ENCODE measurements around the gene CLEC16A. TPM values are rescaled to one million over a fixed set of nuclear protein-coding genes. Genes with fewer than 3 reads are reported as not detected.
A peak's percentile ranks its signal among the peaks of the same experiment; 100 is the strongest.

CLEC16A gene
- total and polyA plus RNA-seq, 2 experiments from 2014 or later, result 9.9 to 24.1 TPM

- H2AFZ ChIP-seq, result no peak overlapping the region
- no peaks in the 10 kb centered on the region for H3K9me2 ChIP-seq (ENCODE audit: insufficient read depth)
- no peak overlapping the region for H3K27ac ChIP-seq (ENCODE audit: low read depth)
- no peaks in the 10 kb centered on the region for H3K79me2 ChIP-seq (replicated peaks; ENCODE audit: insufficient read depth)
- Mint-ChIP-seq H3K36me3 (ENCODE audit: low read depth) (no peaks in the 10 kb centered on the region), H3K9me3 (no peaks in the 10 kb centered on the region), H3K4me1 (peaks cover 11% of the 10 kb centered on the region), H3K27me3 (ENCODE audit: insufficient read depth, low read depth, poor library complexity) (peaks cover 2% of the 10 kb centered on the region), H3K4me3 (no peak overlapping the region), H3K27ac (peak overlapping the region; percentile 68; the same call in 1 of the 2 replicates)
- H3K4me1 ChIP-seq (ENCODE audit: insufficient read depth), result no peaks in the 10 kb centered on the region
- H4K20me1 ChIP-seq (replicated peaks; ENCODE audit: insufficient read depth), result no peaks in the 10 kb centered on the region
- 0 out of 2 replicates have a peak, but pooled peaks cover 5% of the 10 kb centered on the region for H3F3A ChIP-seq (replicated peaks; ENCODE audit: low read depth)
- H3K4me3 ChIP-seq, result no peak overlapping the region
- no peaks in the 10 kb centered on the region; the same call in 1 of the 2 replicates for H3K36me3 ChIP-seq (ENCODE audit: insufficient read depth)
- H3K4me2 ChIP-seq, result no peak overlapping the region
- TF ChIP-seq POLR2AphosphoS5 (IDR thresholded peaks at IDR 0.05; ENCODE audit: low read depth) (no peak), REST (IDR thresholded peaks at IDR 0.05; ENCODE audit: unreplicated experiment) (no peak), EZH2 (IDR thresholded peaks at IDR 0.05; ENCODE audit: low read depth, unreplicated experiment) (no peak), ZNF462 (CRISPR knock-in tag; IDR thresholded peaks at IDR 0.05) (no peak), NANOG (IDR thresholded peaks at IDR 0.05; ENCODE audit: borderline replicate concordance) (no peak), JUNB (IDR thresholded peaks at IDR 0.05; ENCODE audit: unreplicated experiment) (no peak), STAT1 (IDR thresholded peaks at IDR 0.05; ENCODE audit: unreplicated experiment) (no peak), ZNF114 (CRISPR knock-in tag; IDR thresholded peaks at IDR 0.05) (no peak)
- TF ChIP-seq, protein P1, sequence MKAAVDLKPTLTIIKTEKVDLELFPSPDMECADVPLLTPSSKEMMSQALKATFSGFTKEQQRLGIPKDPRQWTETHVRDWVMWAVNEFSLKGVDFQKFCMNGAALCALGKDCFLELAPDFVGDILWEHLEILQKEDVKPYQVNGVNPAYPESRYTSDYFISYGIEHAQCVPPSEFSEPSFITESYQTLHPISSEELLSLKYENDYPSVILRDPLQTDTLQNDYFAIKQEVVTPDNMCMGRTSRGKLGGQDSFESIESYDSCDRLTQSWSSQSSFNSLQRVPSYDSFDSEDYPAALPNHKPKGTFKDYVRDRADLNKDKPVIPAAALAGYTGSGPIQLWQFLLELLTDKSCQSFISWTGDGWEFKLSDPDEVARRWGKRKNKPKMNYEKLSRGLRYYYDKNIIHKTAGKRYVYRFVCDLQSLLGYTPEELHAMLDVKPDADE (IDR thresholded peaks at IDR 0.05), result no peak
- H3K27me3 ChIP-seq (ENCODE audit: insufficient read depth), result no peaks in the 10 kb centered on the region
- ATAC-seq, result no peak
- DNase-seq (ENCODE audit: low spot score), result no peak
Observed at GRCh38 chr16:10978124-10978523, 33.8 kb downstream of the CLEC16A start.

All from GM23338 (cell line).